MM.1S (cell line): ENCODE data around the gene SNX27.

Experiments used
- DNase-seq: peaks from one replicate; pipeline ENCODE4 v3.0.0-alpha.2; 2015
- H2AFZ ChIP-seq: fragments of 300-600 bp; sonication (generic); 2 replicates; pipeline ENCODE4 v1.6.0; 2016; ENCODE audit warnings: antibody characterized with exemption, low read length
- H3F3A ChIP-seq: fragments of 300-600 bp; sonication (generic); 2 replicates; pipeline ENCODE4 v1.6.1; 2016; ENCODE audit warnings: mild to moderate bottlenecking, antibody characterized with exemption, low read length, moderate library complexity, mixed read lengths; ENCODE audit not compliant: insufficient read depth
- H3K27ac ChIP-seq: fragments of 300-600 bp; sonication (generic); 2 replicates; pipeline ENCODE4 v1.5.1; 2016; ENCODE audit warnings: mild to moderate bottlenecking, low read length
- H3K27me3 ChIP-seq: fragments of 300-600 bp; sonication (generic); replicated peaks from 2 replicates; pipeline ENCODE4 v1.6.0; 2016; ENCODE audit warnings: low read length; ENCODE audit not compliant: insufficient read depth
- H3K36me3 ChIP-seq: fragments of 300-600 bp; sonication (generic); replicated peaks from 2 replicates; pipeline ENCODE4 v1.6.1; 2016; ENCODE audit warnings: mild to moderate bottlenecking, low read length, mixed read lengths; ENCODE audit not compliant: insufficient read depth
- H3K4me1 ChIP-seq: fragments of 300-600 bp; sonication (generic); 2 replicates; pipeline ENCODE4 v1.6.1; 2016; ENCODE audit warnings: low read length, mixed read lengths
- H3K4me2 ChIP-seq: fragments of 300-600 bp; sonication (generic); 2 replicates; pipeline ENCODE4 v1.6.0; 2016; ENCODE audit warnings: low read depth, low read length
- H3K4me3 ChIP-seq: fragments of 300-600 bp; sonication (generic); 2 replicates; pipeline ENCODE4 v1.5.1; 2016; ENCODE audit warnings: low read length, mixed read lengths
- H3K79me2 ChIP-seq: fragments of 300-600 bp; sonication (generic); 2 replicates; pipeline ENCODE4 v1.6.1; 2016; ENCODE audit warnings: mixed run types, low read length, mixed read lengths
- H3K9ac ChIP-seq: fragments of 300-600 bp; sonication (generic); 2 replicates; pipeline ENCODE4 v1.6.1; 2016; ENCODE audit warnings: low read length, mixed read lengths
- H3K9me2 ChIP-seq: fragments of 300-600 bp; sonication (generic); replicated peaks from 2 replicates; pipeline ENCODE4 v1.6.1; 2016; ENCODE audit warnings: mild to moderate bottlenecking, low read length, mixed read lengths; ENCODE audit not compliant: insufficient read depth
- H3K9me3 ChIP-seq: fragments of 300-600 bp; sonication (generic); replicated peaks from 2 replicates; pipeline ENCODE4 v1.6.1; 2016; ENCODE audit warnings: mild to moderate bottlenecking, low read length, mixed read lengths; ENCODE audit not compliant: insufficient read depth
- H4K20me1 ChIP-seq: fragments of 300-600 bp; sonication (generic); 2 replicates; pipeline ENCODE4 v1.6.1; 2016; ENCODE audit warnings: mild to moderate bottlenecking, low read length, moderate library complexity, mixed read lengths; ENCODE audit not compliant: insufficient read depth
- EZH2 ChIP-seq: fragments of 300-600 bp; sonication (generic); optimal IDR thresholded peaks from 2 replicates; pipeline ENCODE3; 2017; ENCODE audit warnings: low read depth, mild to moderate bottlenecking, antibody characterized with exemption, low read length, mixed read lengths
- EZH2phosphoT487 ChIP-seq: fragments of 300-600 bp; sonication (generic); IDR thresholded peaks from 2 replicates; pipeline ENCODE4 v1.6.1; 2018; ENCODE audit warnings: antibody characterized with exemption, low read length
- TF ChIP-seq, protein P1 (sequence below): fragments of 300-600 bp; sonication (generic); IDR thresholded peaks from 2 replicates; pipeline ENCODE4 v1.5.1; 2016; ENCODE audit warnings: antibody characterized with exemption, low read length, mixed read lengths

Gene SNX27

DNA sequence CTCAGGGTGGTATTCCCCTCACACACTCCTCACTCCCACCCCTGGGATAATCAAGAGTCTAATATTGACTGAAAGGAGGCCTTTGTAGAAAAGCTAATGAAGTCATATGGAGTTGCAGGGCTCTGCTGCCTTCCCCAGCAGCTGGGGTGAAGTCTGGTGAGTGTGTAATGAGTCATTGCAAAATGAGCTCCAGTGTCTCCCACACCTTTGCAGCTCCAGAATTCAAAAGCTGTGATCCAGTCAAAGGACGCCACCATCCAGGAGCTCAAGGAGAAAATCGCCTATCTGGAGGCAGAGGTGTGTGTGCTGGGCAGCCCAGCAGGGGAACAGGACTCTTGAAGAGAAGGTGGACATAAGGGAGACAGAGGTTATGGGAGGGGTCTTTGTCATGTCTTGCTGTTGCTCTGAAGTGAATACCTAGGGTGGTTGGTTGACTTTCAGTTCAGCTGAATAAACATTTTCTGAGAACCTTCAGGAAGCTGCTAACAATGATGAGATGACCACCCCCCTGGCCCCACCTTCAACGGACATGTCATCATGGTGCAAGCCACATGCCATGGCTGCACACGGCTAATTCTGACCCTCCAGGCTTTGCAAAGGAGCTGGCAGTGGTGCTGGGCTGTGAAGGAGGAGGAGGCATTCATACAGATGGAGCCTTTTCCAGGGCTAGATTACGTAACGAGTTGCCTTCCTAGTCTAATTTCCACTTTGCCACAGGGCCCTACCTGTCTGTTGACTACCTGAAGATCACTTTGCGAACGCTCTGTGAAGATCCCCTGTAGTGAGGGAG is 32.2 kb upstream of the SNX27 start:
- no peak for TF ChIP-seq EZH2
- TF ChIP-seq EZH2phosphoT487 = no peak
- TF ChIP-seq, protein P1, sequence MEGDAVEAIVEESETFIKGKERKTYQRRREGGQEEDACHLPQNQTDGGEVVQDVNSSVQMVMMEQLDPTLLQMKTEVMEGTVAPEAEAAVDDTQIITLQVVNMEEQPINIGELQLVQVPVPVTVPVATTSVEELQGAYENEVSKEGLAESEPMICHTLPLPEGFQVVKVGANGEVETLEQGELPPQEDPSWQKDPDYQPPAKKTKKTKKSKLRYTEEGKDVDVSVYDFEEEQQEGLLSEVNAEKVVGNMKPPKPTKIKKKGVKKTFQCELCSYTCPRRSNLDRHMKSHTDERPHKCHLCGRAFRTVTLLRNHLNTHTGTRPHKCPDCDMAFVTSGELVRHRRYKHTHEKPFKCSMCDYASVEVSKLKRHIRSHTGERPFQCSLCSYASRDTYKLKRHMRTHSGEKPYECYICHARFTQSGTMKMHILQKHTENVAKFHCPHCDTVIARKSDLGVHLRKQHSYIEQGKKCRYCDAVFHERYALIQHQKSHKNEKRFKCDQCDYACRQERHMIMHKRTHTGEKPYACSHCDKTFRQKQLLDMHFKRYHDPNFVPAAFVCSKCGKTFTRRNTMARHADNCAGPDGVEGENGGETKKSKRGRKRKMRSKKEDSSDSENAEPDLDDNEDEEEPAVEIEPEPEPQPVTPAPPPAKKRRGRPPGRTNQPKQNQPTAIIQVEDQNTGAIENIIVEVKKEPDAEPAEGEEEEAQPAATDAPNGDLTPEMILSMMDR = no peak
- Histone ChIP-seq H2AFZ (no peak overlapping the region), H4K20me1 (no peaks in the 10 kb centered on the region), H3K4me2 (no peak overlapping the region), H3K4me3 (no peak overlapping the region), H3K9ac (no peak overlapping the region), H3K27me3 (no peaks in the 10 kb centered on the region), H3K27ac (no peak overlapping the region), H3K36me3 (no peaks in the 10 kb centered on the region), H3F3A (no peaks in the 10 kb centered on the region), H3K9me3 (no peaks in the 10 kb centered on the region), H3K4me1 (peaks cover 11% of the 10 kb centered on the region), H3K79me2 (no peaks in the 10 kb centered on the region), H3K9me2 (no peaks in the 10 kb centered on the region)
- no peak for DNase-seq

DNA sequence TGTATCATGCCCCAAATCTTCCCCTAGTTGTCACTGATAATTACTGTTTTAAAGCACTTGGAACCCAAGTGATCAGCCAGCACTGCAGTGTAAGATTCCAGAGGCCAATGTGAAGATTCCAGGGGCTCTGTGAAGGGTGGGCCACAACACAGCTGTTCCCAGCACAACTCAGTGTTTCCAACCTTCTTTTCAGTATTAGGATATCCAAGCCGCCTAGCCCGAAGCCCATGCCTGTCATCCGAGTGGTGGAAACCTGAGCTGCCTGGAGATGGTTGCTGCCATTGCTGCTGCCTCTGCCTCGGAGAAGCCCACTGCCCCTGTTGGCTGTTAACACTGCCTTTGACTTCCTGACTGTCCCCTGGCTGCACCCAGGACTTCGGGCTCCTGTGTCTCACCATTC is 30.4 kb upstream of the SNX27 start:
- H3K27ac ChIP-seq = no peak overlapping the region
- H3K27me3 ChIP-seq = no peaks in the 10 kb centered on the region
- no peaks in the 10 kb centered on the region for H3K9me3 ChIP-seq
- no peaks in the 10 kb centered on the region for H3K36me3 ChIP-seq
- TF ChIP-seq EZH2phosphoT487 = no peak
- no peak for TF ChIP-seq EZH2
- TF ChIP-seq, protein P1 = no peak
- no peaks in the 10 kb centered on the region for H3K79me2 ChIP-seq
- no peaks in the 10 kb centered on the region for H3F3A ChIP-seq
- H3K9ac ChIP-seq = no peak overlapping the region
- H2AFZ ChIP-seq = no peak overlapping the region
- H3K4me1 ChIP-seq = no peaks in the 10 kb centered on the region
- no peaks in the 10 kb centered on the region for H4K20me1 ChIP-seq
- no peaks in the 10 kb centered on the region for H3K9me2 ChIP-seq
- no peak for DNase-seq
- H3K4me2 ChIP-seq = no peak overlapping the region
- H3K4me3 ChIP-seq = no peak overlapping the region

DNA sequence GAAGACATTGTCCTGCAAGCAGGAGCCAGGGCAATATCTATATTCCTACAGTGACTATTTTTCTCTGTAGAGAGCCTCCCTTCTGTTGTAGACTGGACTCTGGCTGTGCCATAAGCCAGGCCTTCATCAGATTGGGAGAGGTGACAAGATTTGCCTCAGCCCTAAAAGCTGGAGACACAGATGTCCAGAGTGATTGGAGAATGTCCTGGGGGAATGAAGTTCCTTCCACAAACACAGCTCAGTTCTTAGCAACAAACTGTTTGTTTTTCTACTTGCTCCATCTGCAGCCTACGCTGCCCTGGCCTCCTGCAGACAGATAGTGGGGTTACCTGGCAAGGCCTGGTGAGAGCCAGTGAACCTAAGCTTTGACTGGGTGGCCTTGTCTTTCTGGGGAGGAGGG is 29.9 kb upstream of the SNX27 start:
- Histone ChIP-seq H3K36me3 (no peaks in the 10 kb centered on the region), H4K20me1 (no peaks in the 10 kb centered on the region), H3K79me2 (no peaks in the 10 kb centered on the region), H3K4me2 (no peak overlapping the region), H3K27me3 (no peaks in the 10 kb centered on the region), H2AFZ (no peak overlapping the region), H3K9me2 (no peaks in the 10 kb centered on the region), H3K9me3 (no peaks in the 10 kb centered on the region), H3K27ac (no peak overlapping the region), H3K4me1 (no peaks in the 10 kb centered on the region), H3K4me3 (no peak overlapping the region), H3F3A (no peaks in the 10 kb centered on the region), H3K9ac (no peak overlapping the region)
- no peak for DNase-seq
- TF ChIP-seq EZH2phosphoT487 (no peak), EZH2 (no peak)
- TF ChIP-seq, protein P1 = no peak
